NCI-H82 treated with DMSO at 0.1 percent for 48 hours (cell line): ENCODE measurements around the gene DDX17.

ENCODE experiments used
- DNase-seq: peaks from one replicate; lab custom pipeline; 2025; ENCODE audit not compliant: unreplicated experiment; lab: John Stamatoyannopoulos, UW

Gene DDX17

GRCh38 chr22:38450234-38450797 is 55.8 kb downstream of the DDX17 start:
- no peak for DNase-seq

- DNase-seq = no peak
Measured at GRCh38 chr22:38449776-38450175, 56.3 kb downstream of the DDX17 start.

GRCh38 chr22:38448945-38449745 is 57.0 kb downstream of the DDX17 start:
- no peak for DNase-seq

GRCh38 chr22:38446018-38446601 is 60.0 kb downstream of the DDX17 start:
- DNase-seq = no peak

GRCh38 chr22:38444783-38445182 is 61.3 kb downstream of the DDX17 start:
- DNase-seq = no peak

- DNase-seq = no peak
Measured at GRCh38 chr22:38443628-38444521, 62.2 kb downstream of the DDX17 start.

GRCh38 chr22:38442967-38443627 is 63.0 kb downstream of the DDX17 start:
- no peak for DNase-seq

GRCh38 chr22:38441620-38442287 is 64.4 kb downstream of the DDX17 start:
- DNase-seq = no peak

- DNase-seq = no peak
Measured at GRCh38 chr22:38440747-38441350, 65.3 kb downstream of the DDX17 start.

GRCh38 chr22:38437416-38437815 is 68.7 kb downstream of the DDX17 start:
- no peak for DNase-seq

GRCh38 chr22:38436629-38437395 is 69.3 kb downstream of the DDX17 start:
- DNase-seq = no peak

- DNase-seq = no peak
Measured at GRCh38 chr22:38435965-38436364, 70.1 kb downstream of the DDX17 start.

- no peak for DNase-seq
Measured at GRCh38 chr22:38435010-38435409, 71.1 kb downstream of the DDX17 start.

GRCh38 chr22:38433871-38434270 is 72.2 kb downstream of the DDX17 start:
- DNase-seq = no peak
